Measurements from ENCODE around the gene SORCS2.

SORCS2 gene

DNA sequence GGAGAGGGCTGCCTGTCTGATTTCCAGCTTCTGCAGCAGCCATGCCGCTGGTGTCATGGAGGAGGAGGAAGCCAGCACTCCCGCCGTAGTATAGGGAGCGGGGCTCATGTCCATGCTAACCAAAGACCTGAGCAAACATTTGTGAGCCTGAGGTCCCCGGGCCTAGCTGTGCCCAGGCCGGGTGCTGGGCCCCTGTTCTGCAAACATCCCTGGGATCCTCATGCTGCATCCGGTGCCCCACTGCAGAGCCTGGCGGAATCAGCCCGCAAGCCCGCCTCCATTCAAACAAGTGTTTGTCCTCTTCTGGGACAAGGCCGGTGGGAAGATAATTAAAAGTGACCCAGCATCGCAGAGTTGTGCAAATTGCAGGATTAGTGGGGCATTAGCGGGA lies 106.3 kb downstream of the SORCS2 start:
- Histone ChIP-seq H3K27ac (ENCODE audit: extremely low read depth, low read depth, low read length) (no peak overlapping the region), H3K4me3 (ENCODE audit: low read depth, low read length) (no peak overlapping the region), H3K4me1 (ENCODE audit: control insufficient read depth, insufficient read depth, low read length) (no peaks in the 10 kb centered on the region), H3K36me3 (ENCODE audit: control insufficient read depth in 2 of 2, insufficient read depth in 1 of 2, low read length in 2 of 2) (no peaks in the 10 kb centered on the region), H3K9me3 (ENCODE audit: control insufficient read depth, insufficient read depth, low read depth, low read length) (no peaks in the 10 kb centered on the region)
- TF ChIP-seq ZNF157 (tag by site-specific recombination; IDR thresholded peaks at IDR 0.05) (no peak), ZNF132 (tag by site-specific recombination; IDR thresholded peaks at IDR 0.05; ENCODE audit: borderline replicate concordance) (no peak), ZNF701 (tag by site-specific recombination; IDR thresholded peaks at IDR 0.05) (no peak), ZNF23 (tag by site-specific recombination; IDR thresholded peaks at IDR 0.05; ENCODE audit: borderline replicate concordance) (no peak)
- ChIA-PET POLR2A (no interaction called here), CTCF (no interaction called here)

DNA sequence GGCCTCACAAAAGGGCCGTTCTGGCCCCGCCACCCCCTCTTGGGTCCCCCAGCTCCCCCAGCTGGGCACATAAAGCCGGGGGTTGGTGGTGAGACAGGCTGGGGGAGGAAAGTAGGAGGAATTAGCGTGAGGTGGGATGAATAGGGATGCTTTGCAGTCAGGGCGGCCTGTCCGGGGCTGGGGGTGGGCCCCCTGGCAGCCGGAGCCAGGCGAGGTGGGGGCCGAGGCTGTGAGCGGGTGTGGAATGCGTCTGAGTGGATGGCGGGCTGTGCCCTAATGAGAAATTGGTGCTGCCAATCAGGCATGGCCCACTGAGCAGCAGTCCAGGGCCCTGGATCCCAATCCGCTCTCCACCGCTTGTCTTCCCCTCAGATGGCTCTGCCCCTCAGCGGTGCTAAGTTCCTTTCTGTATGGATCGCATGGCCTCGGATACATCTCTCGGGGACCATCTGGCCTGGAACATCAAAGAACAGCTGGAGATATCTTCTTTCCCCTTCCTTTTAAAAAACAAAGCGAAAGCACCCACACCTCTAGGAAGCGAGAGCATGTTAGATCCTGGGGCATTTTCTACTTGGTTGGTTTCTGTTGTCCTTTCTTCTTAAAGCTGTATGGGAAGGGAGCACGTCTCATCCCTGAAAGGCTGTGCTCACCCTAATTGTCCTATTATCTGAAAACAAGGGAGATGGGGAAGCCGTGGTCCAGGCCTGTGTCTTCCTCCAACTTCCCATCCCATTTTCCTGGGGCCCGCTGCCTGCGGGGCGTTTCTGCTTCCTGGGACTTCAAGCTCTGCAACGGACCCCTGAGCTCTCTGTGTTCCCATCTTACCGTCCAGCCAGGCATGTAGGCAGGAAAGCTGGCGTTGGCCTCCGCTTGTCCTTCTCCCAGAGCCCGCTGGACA lies 106.9 kb downstream of the SORCS2 start:
- POLR2A ChIA-PET, result no interaction called here
- TF ChIP-seq EGR2 (tag by site-specific recombination; IDR thresholded peaks at IDR 0.05; ENCODE audit: low read depth) (peak; percentile 72), ZFHX2 (tag by site-specific recombination; conservative IDR thresholded peaks at IDR 0.05) (peak; percentile 70), ZNF292 (tag by site-specific recombination; IDR thresholded peaks at IDR 0.05; ENCODE audit: borderline replicate concordance, low read depth) (no peak), ZIC2 (tag by site-specific recombination; IDR thresholded peaks at IDR 0.05) (no peak)
- H3K36me3 ChIP-seq (ENCODE audit: control insufficient read depth in 2 of 2, insufficient read depth in 1 of 2, low read length in 2 of 2), result no peaks in the 10 kb centered on the region
- no peaks in the 10 kb centered on the region for H3K4me1 ChIP-seq (ENCODE audit: control insufficient read depth, insufficient read depth, low read length)
- no peak overlapping the region for H3K4me3 ChIP-seq (ENCODE audit: low read depth, low read length)
- no peaks in the 10 kb centered on the region for H3K9me3 ChIP-seq (ENCODE audit: control insufficient read depth, insufficient read depth, low read depth, low read length)
- CTCF ChIA-PET, result interaction anchor here (0.8 to 0.9 kb wide), 2 partner anchors 107 to 295 kb away, joined by 3 read pairs; partner anchors contain the start of gene SORCS2
- H3K27ac ChIP-seq (ENCODE audit: extremely low read depth, low read depth, low read length), result no peak overlapping the region

DNA sequence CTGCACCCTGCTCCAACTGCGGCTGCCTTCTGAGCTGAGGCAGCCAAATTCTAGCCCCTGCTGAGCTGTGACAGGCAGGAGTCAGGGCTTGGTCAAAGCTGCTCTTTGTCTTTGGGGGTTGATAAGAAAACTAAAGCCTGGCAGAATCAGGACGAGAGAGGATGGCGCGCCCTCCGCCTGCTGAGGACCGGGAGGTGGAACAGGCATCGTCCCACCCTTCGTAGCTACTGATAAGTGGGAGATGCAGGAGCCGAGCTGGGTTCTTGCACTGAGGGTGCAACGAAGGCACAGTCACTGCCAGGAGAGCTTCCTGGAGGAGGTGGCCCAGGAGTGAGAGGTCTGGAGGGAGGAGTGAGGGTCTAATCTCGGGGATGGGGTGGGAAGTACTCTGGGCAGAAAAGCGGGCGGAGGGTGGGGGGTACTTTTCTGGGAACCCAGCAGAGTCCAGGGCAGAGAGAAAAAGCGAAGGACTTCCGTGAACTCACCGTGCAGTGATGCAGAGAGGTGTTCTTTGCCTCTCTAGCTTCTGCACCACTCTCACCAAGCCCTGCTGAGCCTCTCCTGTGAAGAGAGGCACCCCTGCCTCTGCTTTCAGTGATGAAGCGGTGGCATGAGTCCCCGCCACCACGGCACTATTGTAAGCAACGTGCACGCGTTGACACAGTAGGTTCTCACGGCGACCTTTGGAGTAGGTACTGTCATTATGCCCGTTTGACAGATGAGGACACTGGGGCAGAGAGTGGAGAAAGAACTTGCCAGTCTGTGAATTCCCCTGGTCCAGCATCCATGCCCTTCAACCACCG lies 107.8 kb downstream of the SORCS2 start:
- H3K9me3 ChIP-seq (ENCODE audit: control insufficient read depth, insufficient read depth, low read depth, low read length), result no peaks in the 10 kb centered on the region
- no peaks in the 10 kb centered on the region for H3K36me3 ChIP-seq (ENCODE audit: control insufficient read depth in 2 of 2, insufficient read depth in 1 of 2, low read length in 2 of 2)
- TF ChIP-seq ZNF239 (tag by site-specific recombination; IDR thresholded peaks at IDR 0.05), result no peak
- CTCF ChIA-PET, result interaction anchor here (0.8 to 0.9 kb wide), 2 partner anchors 108 to 294 kb away, joined by 3 read pairs; partner anchors contain the start of gene SORCS2
- H3K27ac ChIP-seq (ENCODE audit: extremely low read depth, low read depth, low read length), result no peak overlapping the region
- POLR2A ChIA-PET, result no interaction called here
- H3K4me3 ChIP-seq (ENCODE audit: low read depth, low read length), result no peak overlapping the region
- no peaks in the 10 kb centered on the region for H3K4me1 ChIP-seq (ENCODE audit: control insufficient read depth, insufficient read depth, low read length)

DNA sequence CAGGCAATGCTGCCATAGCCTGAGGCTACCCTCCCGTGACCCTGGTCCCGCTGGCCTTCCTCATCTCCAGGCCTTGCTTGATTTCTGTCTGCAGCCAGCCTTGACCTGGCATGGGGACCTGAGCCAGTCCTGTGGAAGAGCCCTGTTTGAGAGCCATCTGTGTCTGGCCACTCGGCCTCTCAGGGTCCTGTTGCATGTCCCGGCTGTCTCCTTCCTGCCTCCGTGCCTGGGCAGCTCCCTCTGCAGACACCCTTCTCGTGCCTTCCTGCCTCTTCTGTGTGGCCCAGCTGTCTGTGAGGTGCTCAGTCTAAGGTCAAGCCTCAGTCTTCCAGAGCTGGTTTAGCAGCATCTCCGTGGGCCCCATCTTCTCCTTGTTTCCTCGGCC lies 108.4 kb downstream of the SORCS2 start:
- CTCF ChIA-PET, result no interaction called here

More for the DNA sequence above, 108.4 kb downstream of the SORCS2 start:
- H3K27ac ChIP-seq (ENCODE audit: extremely low read depth, low read depth, low read length), result no peak overlapping the region
- H3K36me3 ChIP-seq (ENCODE audit: control insufficient read depth in 2 of 2, insufficient read depth in 1 of 2, low read length in 2 of 2), result no peaks in the 10 kb centered on the region
- TF ChIP-seq ZNF777 (tag by site-specific recombination; IDR thresholded peaks at IDR 0.05; ENCODE audit: borderline replicate concordance) (no peak), KLF8 (tag by site-specific recombination; IDR thresholded peaks at IDR 0.05) (no peak), ZNF423 (tag by site-specific recombination; IDR thresholded peaks at IDR 0.05) (no peak), ZNF2 (tag by site-specific recombination; IDR thresholded peaks at IDR 0.05) (no peak), ZNF184 (tag by site-specific recombination; IDR thresholded peaks at IDR 0.05) (no peak)
- TF ChIP-seq, protein P1, sequence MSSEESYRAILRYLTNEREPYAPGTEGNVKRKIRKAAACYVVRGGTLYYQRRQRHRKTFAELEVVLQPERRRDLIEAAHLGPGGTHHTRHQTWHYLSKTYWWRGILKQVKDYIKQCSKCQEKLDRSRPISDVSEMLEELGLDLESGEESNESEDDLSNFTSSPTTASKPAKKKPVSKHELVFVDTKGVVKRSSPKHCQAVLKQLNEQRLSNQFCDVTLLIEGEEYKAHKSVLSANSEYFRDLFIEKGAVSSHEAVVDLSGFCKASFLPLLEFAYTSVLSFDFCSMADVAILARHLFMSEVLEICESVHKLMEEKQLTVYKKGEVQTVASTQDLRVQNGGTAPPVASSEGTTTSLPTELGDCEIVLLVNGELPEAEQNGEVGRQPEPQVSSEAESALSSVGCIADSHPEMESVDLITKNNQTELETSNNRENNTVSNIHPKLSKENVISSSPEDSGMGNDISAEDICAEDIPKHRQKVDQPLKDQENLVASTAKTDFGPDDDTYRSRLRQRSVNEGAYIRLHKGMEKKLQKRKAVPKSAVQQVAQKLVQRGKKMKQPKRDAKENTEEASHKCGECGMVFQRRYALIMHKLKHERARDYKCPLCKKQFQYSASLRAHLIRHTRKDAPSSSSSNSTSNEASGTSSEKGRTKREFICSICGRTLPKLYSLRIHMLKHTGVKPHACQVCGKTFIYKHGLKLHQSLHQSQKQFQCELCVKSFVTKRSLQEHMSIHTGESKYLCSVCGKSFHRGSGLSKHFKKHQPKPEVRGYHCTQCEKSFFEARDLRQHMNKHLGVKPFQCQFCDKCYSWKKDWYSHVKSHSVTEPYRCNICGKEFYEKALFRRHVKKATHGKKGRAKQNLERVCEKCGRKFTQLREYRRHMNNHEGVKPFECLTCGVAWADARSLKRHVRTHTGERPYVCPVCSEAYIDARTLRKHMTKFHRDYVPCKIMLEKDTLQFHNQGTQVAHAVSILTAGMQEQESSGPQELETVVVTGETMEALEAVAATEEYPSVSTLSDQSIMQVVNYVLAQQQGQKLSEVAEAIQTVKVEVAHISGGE (tag by site-specific recombination; conservative IDR thresholded peaks at IDR 0.05; ENCODE audit: low read depth), result no peak
- TF ChIP-seq, protein P2, sequence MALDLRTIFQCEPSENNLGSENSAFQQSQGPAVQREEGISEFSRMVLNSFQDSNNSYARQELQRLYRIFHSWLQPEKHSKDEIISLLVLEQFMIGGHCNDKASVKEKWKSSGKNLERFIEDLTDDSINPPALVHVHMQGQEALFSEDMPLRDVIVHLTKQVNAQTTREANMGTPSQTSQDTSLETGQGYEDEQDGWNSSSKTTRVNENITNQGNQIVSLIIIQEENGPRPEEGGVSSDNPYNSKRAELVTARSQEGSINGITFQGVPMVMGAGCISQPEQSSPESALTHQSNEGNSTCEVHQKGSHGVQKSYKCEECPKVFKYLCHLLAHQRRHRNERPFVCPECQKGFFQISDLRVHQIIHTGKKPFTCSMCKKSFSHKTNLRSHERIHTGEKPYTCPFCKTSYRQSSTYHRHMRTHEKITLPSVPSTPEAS (tag by site-specific recombination; IDR thresholded peaks at IDR 0.05), result no peak
- no peaks in the 10 kb centered on the region for H3K4me1 ChIP-seq (ENCODE audit: control insufficient read depth, insufficient read depth, low read length)
- POLR2A ChIA-PET, result no interaction called here
- H3K4me3 ChIP-seq (ENCODE audit: low read depth, low read length), result no peak overlapping the region
- H3K9me3 ChIP-seq (ENCODE audit: control insufficient read depth, insufficient read depth, low read depth, low read length), result no peaks in the 10 kb centered on the region

Data from HEK293 (cell line).